RWPE2 (cell line): Measurements from ENCODE around the gene MYO5B.

Experiments
- ATAC-seq: fragments of 200-7000 bp; cut with Tn5 transposase; 3 replicates; pipeline ENCODE4 v1.9.1; 2021; ENCODE audit warnings: low read depth
- DNase-seq: peaks from one replicate; pipeline ENCODE4 v3.0.0-alpha.2; 2020; ENCODE audit warnings: low spot score
- H3K27ac ChIP-seq: fragments of 450-650 bp; 2 replicates; pipeline ENCODE4 v1.5.1; 2017; ENCODE audit warnings: mild to moderate bottlenecking; ENCODE audit not compliant: poor library complexity, severe bottlenecking
- H3K27me3 ChIP-seq: fragments of 250-450 bp; sonication (Bioruptor Pico); 2 replicates; pipeline ENCODE4 v1.5.1; 2021; ENCODE audit warnings: mild to moderate bottlenecking, moderate library complexity; ENCODE audit not compliant: insufficient read depth, poor library complexity, severe bottlenecking
- H3K36me3 ChIP-seq: fragments of 250-450 bp; sonication (Bioruptor Pico); 2 replicates; pipeline ENCODE4 v1.5.1; 2020; ENCODE audit warnings: low read depth, mild to moderate bottlenecking, moderate library complexity
- H3K4me1 ChIP-seq: fragments of 250-450 bp; sonication (Bioruptor Pico); 2 replicates; pipeline ENCODE4 v1.5.1; 2021; ENCODE audit warnings: mild to moderate bottlenecking, moderate library complexity; ENCODE audit not compliant: insufficient read depth, poor library complexity, severe bottlenecking
- H3K4me3 ChIP-seq: fragments of 250-450 bp; sonication (Bioruptor Pico); 2 replicates; pipeline ENCODE4 v1.5.1; 2021; ENCODE audit warnings: mild to moderate bottlenecking, moderate library complexity; ENCODE audit not compliant: severe bottlenecking
- H3K9me3 ChIP-seq: fragments of 250-450 bp; sonication (Bioruptor Pico); 2 replicates; pipeline ENCODE4 v1.5.1; 2021; ENCODE audit warnings: mild to moderate bottlenecking, moderate library complexity; ENCODE audit not compliant: severe bottlenecking
- TF ChIP-seq, protein P1 (sequence below): fragments of 450-650 bp; IDR thresholded peaks from one replicate; pipeline ENCODE4 v1.5.1; 2017; ENCODE audit warnings: mild to moderate bottlenecking, moderate library complexity; ENCODE audit not compliant: poor library complexity, severe bottlenecking

MYO5B gene

DNA sequence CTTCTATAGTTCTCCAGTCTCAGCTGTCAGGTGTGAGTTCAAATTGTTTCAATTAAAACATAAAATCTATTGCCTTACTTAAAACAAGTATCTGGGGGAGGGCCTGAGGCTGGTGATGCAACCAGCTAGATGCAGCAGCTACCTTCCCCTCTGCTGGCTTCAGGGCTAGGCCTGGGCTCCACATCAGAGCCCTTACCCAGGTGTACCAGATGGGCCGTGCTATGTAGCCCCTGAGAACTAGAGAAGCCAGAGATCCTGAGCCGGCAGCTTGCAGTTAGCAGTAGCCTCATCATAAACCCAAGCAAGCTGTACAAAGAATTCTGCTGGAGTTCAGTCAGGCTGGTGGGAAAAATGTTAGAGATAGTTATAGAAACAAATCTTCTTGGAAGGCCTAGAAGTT lies 284.0 kb downstream of the MYO5B start:
- Histone ChIP-seq H3K27ac (no peak overlapping the region), H3K9me3 (no peaks in the 10 kb centered on the region), H3K4me1 (no peaks in the 10 kb centered on the region), H3K4me3 (no peak overlapping the region), H3K27me3 (no peaks in the 10 kb centered on the region), H3K36me3 (no peaks in the 10 kb centered on the region)
- DNase-seq (no peak), ATAC-seq (no peak)
- TF ChIP-seq, protein P1, sequence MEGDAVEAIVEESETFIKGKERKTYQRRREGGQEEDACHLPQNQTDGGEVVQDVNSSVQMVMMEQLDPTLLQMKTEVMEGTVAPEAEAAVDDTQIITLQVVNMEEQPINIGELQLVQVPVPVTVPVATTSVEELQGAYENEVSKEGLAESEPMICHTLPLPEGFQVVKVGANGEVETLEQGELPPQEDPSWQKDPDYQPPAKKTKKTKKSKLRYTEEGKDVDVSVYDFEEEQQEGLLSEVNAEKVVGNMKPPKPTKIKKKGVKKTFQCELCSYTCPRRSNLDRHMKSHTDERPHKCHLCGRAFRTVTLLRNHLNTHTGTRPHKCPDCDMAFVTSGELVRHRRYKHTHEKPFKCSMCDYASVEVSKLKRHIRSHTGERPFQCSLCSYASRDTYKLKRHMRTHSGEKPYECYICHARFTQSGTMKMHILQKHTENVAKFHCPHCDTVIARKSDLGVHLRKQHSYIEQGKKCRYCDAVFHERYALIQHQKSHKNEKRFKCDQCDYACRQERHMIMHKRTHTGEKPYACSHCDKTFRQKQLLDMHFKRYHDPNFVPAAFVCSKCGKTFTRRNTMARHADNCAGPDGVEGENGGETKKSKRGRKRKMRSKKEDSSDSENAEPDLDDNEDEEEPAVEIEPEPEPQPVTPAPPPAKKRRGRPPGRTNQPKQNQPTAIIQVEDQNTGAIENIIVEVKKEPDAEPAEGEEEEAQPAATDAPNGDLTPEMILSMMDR, result no peak

DNA sequence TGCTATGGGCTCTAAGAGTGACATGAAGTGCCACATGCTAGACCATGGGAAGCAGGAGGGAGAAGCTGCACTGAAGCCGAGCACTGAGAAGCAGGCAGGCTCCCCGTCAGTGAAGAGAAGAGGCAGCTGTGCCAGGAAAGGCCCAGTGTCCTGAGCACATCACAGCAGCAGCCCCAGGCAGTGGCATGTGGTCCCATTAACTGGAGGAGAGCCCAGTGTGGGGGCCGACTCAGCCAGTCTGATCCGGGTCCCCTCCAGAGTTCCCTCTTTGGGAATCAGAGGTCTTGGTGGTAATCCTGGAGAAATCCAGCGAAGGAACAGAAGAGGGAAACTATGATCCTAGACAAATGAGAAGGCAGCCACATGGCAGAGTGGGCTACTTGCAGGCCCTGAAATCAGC lies 284.9 kb downstream of the MYO5B start:
- Histone ChIP-seq H3K4me1 (no peaks in the 10 kb centered on the region), H3K27me3 (no peaks in the 10 kb centered on the region), H3K36me3 (no peaks in the 10 kb centered on the region), H3K27ac (no peak overlapping the region), H3K4me3 (no peak overlapping the region), H3K9me3 (no peaks in the 10 kb centered on the region)
- TF ChIP-seq, protein P1, result no peak
- DNase-seq (no peak), ATAC-seq (no peak)

DNA sequence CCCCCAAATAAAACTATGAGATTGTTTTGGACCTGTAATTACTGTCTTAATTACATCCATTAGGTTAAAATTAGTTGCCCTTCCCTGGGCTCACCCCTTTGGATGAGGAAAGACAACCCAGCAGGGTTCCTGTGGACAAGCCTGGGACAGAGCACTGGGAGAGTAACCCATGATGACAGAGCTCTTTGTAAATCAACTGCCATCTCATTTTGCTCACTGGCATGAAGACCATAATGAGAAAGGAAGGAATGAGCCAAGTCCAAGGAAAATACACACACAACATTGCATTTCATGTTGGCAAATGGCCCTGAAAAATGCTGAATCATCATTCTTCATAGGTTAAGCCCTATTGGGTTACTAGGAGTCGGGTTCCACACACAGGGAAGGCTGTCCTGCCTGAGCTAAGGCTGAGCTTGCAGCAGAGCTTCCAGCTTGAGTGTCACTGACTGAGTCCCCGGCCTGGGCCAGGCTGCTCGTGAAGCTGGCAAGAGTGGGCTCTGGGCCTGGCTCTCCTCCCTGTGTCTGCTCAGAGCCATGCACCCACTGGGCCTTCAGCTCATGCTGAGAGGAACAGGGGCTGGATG lies 287.5 kb downstream of the MYO5B start:
- H3K9me3 ChIP-seq, result no peaks in the 10 kb centered on the region
- DNase-seq (no peak), ATAC-seq (no peak)
- no peak overlapping the region for H3K27ac ChIP-seq
- no peaks in the 10 kb centered on the region for H3K36me3 ChIP-seq
- no peak overlapping the region for H3K4me3 ChIP-seq
- no peaks in the 10 kb centered on the region for H3K27me3 ChIP-seq
- no peaks in the 10 kb centered on the region for H3K4me1 ChIP-seq
- TF ChIP-seq, protein P1, result no peak

DNA sequence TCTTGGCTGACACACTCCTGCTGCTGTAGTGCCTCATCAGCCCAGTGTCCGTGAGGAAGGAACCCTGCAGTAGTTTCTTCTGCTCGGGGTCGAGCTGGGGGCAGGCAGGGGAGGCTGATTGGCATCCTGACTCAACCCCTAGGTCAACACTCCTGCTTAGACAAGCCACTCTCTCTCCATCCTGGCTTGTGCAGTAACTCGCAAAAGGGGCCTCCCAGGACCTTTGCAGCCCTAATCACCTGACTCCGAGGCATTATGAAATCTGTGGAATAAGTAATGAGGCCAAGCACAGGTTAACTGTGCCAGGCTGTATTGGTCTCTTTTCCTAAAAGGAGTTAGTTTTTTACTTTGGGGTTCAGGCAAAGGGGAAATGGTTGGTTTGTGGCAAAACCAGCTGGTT lies 289.2 kb downstream of the MYO5B start:
- no peak overlapping the region for H3K4me3 ChIP-seq
- ATAC-seq (no peak), DNase-seq (no peak)
- no peaks in the 10 kb centered on the region for H3K36me3 ChIP-seq
- no peaks in the 10 kb centered on the region for H3K4me1 ChIP-seq
- H3K27me3 ChIP-seq, result no peaks in the 10 kb centered on the region
- no peak overlapping the region for H3K27ac ChIP-seq
- H3K9me3 ChIP-seq, result no peaks in the 10 kb centered on the region
- TF ChIP-seq, protein P1, result no peak

DNA sequence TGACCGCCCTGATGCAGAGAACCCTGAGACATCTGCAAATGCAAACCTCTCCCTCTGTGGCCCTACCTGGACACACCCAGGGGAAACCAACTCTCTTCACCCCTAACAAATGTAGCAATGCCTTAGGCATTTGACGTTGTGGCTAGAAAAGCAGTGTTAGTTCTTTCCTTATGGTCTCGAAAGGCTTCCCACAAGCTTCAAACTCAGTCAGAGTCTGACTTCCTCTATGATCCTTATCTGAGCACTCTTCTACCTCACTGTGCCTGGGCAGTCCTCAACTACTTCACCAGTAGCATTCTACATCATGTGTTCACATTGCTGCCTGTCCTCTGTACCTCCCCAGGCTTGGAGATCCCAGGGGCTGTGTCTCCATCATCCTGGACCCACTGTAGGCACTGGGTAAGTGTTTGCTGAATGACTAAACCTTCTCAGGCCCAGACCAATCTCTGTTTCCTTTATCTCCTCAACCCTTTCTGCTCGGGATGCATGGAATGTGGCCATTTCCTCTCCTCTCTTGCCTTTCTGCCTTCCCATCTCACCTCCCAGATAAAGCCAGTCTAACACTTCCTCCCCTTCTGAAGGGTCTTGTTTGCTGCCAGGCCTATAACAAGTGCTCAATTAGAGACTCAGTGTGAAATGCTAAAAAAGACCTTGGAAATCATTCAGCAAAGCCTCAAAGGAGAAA lies 289.9 kb downstream of the MYO5B start:
- ATAC-seq (no peak), DNase-seq (no peak)
- Histone ChIP-seq H3K27ac (no peak overlapping the region), H3K9me3 (no peaks in the 10 kb centered on the region), H3K4me3 (no peak overlapping the region), H3K4me1 (no peaks in the 10 kb centered on the region), H3K36me3 (no peaks in the 10 kb centered on the region), H3K27me3 (no peaks in the 10 kb centered on the region)
- TF ChIP-seq, protein P1, result no peak
